Measurements from ENCODE around the gene AGAP1. TPM values are rescaled to one million over a fixed set of nuclear protein-coding genes. Genes with fewer than 3 reads are reported as not detected.

Gene AGAP1
- total RNA-seq, 3 donors from 2014 or later = 1.9 to 2.6 (median 2.1) TPM

DNA sequence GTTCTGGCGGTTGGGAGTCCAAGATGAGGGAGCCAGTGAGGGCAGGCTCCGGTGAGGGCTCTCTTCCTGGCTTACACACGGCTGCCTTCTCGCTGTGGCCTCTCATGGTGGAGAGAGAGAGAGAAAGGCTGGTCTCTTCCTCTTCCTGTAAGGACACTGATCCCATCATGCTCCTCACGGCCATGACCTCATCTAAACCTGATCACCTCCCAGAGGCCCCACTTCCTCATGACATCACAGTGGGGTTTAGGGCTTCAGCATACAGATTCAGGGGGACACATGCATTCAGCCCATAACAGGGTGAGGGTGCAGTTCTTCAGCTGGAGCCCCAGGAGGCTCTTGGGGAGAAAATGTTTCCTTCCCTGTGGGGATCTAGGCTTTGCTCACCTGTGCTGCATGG is 29.2 kb downstream of the AGAP1 start:
- ATAC-seq = no peak
- Mint-ChIP-seq H3K4me1 (ENCODE audit: low read depth) (no peaks in the 10 kb centered on the region), H3K36me3 (ENCODE audit: insufficient read depth) (no peaks in the 10 kb centered on the region), H3K4me3 (no peak overlapping the region), H3K27me3 (ENCODE audit: low read depth) (peaks cover 13% of the 10 kb centered on the region), H3K9me3 (no peaks in the 10 kb centered on the region)
- DNase-seq = no peak

DNA sequence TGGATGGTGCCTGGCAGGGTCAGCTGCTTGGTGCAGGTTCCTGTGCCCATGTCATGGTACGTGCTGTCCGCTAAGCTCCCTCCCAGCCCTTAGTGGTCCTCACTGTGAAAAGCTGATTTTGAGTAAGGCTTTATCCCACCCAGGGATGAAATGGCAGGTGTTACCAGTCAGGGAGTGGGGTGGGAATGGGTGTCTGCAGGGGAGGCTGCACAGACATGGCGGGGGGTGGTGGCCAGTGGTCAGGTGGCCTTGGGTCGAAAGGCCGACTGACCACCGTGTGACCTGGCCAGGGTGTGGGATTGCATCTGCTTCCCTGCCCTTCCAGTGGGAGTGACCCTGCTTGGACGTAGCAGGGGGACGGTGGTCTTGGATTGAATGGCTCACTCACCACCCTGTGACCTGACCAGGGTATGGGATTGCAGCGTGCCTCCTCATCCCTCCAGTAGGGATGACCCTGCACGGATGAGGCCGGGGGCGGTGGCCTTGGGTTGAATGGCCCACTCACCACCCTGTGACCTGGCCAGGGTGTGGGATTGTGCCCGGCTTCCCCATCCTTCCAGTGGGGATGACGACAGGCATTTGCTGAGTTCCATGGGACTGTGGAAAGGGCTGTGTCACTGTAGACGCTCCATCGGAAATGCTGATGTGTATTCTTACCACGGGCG is 29.8 kb downstream of the AGAP1 start:
- H3K4me1 Mint-ChIP-seq (ENCODE audit: low read depth) = no peaks in the 10 kb centered on the region
- H3K4me3 Mint-ChIP-seq = no peak overlapping the region
- peaks cover 13% of the 10 kb centered on the region for H3K27me3 Mint-ChIP-seq (ENCODE audit: low read depth)
- no peaks in the 10 kb centered on the region for H3K9me3 Mint-ChIP-seq
- no peaks in the 10 kb centered on the region for H3K36me3 Mint-ChIP-seq (ENCODE audit: insufficient read depth)
- no peak for DNase-seq
- no peak for ATAC-seq

DNA sequence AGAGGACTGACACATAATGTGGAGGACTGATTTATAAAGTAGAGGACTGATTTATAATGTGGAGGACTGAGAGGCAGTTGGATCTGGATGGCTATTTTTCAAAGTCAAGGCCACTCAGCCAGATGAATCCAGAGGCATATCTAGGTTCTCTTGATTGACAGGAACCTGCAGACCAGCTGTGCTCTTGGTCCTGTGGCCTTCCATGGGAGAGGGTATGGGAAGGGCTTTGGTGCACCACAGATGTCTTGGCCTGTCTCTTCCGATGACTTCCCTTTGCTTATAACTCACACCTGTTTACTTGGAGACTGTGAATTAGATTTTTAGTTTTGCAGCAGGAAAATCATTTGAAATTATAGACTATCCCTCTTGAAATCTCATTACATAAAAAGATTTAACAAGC is 32.3 kb downstream of the AGAP1 start:
- DNase-seq (no peak), ATAC-seq (no peak)
- no peaks in the 10 kb centered on the region for H3K9me3 Mint-ChIP-seq
- no peaks in the 10 kb centered on the region for H3K4me1 Mint-ChIP-seq (ENCODE audit: low read depth)
- no peak overlapping the region for H3K4me3 Mint-ChIP-seq
- H3K27me3 Mint-ChIP-seq (ENCODE audit: low read depth) = peaks cover 4% of the 10 kb centered on the region
- H3K36me3 Mint-ChIP-seq (ENCODE audit: insufficient read depth) = no peaks in the 10 kb centered on the region

DNA sequence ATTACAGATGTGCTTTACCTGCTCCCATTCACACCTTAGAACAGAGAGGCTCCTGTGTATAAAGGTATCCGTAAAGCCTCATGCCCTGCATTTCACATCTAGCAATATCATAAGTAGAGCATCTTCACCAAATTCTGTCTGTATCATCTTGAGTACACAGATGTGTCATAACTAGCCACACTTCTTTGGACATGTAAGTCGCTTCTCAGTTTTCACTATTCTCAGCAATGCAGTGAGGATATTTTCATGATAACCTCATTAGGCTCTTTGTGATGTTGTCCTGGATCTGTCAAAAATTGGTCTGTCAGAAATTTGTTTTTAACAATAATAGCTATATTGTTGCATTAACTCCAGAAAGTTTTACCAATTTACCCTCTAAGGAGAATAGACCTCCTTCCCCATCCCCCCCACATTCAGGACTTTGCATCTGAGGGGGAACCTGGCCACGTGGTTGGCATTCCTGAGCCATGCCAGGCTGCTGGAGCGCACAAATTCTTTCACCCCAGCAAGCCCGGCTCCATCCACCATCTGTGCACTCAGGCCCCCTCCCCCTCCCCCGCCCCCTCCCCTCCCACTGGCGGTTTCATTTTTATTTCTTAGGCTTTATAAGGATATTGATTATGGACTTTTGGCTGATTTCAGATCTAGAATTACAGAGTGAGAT is 34.1 kb downstream of the AGAP1 start:
- Mint-ChIP-seq H3K4me1 (ENCODE audit: low read depth) (no peaks in the 10 kb centered on the region), H3K9me3 (no peaks in the 10 kb centered on the region), H3K27me3 (ENCODE audit: low read depth) (no peaks in the 10 kb centered on the region), H3K4me3 (no peak overlapping the region), H3K36me3 (ENCODE audit: insufficient read depth) (no peaks in the 10 kb centered on the region)
- DNase-seq (no peak), ATAC-seq (no peak)

DNA sequence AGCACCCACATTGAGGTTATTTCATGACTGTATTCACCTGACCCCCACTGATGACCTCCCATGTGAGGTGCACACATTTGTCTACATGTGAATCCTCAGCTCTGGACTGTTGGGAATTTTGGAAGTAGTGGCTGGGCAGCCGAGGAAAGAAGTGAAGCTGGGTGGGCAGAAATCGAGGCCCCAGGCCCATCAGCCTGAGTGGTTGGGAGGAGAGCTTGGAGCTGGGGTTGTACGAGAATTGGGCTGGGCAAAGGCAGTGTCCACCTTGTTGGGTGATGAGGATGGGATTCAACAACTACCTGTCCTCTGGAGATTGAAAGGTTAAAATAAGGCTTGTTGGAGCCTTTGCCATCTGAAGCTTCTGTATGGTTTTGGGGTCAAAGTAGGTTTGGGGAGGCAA is 35.8 kb downstream of the AGAP1 start:
- Mint-ChIP-seq H3K27me3 (ENCODE audit: low read depth) (peaks cover 3% of the 10 kb centered on the region), H3K36me3 (ENCODE audit: insufficient read depth) (no peaks in the 10 kb centered on the region), H3K9me3 (no peaks in the 10 kb centered on the region), H3K4me3 (no peak overlapping the region), H3K4me1 (ENCODE audit: low read depth) (no peaks in the 10 kb centered on the region)
- no peak for DNase-seq
- ATAC-seq = no peak

DNA sequence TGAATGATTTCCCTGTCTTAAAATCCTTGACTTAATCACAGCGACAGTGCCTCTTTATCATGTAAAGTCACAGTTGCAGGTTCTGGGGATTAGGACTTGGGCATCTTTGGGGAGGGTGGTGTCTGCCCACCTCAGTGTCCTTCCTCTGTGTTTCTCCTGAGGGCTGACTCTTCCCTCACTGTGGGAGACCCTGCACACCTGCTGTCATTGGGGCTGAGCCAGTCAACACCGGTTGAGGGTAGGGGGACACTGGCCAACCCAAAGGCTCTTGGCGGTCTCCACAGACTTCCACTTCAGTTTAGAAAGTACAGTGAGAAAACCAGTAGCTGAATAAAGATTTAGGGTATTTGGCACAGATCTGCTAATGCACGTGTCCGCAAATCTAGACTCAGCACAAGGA is 36.9 kb downstream of the AGAP1 start:
- H3K4me1 Mint-ChIP-seq (ENCODE audit: low read depth) = no peaks in the 10 kb centered on the region
- H3K36me3 Mint-ChIP-seq (ENCODE audit: insufficient read depth) = no peaks in the 10 kb centered on the region
- peaks cover 3% of the 10 kb centered on the region for H3K27me3 Mint-ChIP-seq (ENCODE audit: low read depth)
- ATAC-seq = no peak
- no peak for DNase-seq
- H3K9me3 Mint-ChIP-seq = no peaks in the 10 kb centered on the region
- no peak overlapping the region for H3K4me3 Mint-ChIP-seq

DNA sequence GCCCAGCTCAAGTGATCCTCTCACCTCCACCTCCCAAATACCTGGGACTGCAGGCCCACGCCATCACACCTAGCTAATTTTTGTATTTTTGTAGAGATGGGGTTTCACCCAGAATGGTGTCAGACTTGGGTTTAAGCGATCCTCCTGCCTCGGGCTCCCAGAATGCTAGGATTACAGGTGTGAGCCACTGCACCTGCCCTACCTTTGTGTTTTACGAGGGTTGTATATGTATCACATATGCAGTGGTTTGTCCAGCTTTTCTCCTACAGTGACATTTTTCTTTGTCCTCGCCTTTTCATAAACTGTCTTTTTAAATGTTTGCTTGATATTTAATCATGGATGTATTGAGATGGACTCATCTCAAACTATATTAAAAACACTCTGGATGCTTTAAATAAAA is 38.5 kb downstream of the AGAP1 start:
- Mint-ChIP-seq H3K27me3 (ENCODE audit: low read depth) (peaks cover 7% of the 10 kb centered on the region), H3K9me3 (no peaks in the 10 kb centered on the region), H3K4me3 (no peak overlapping the region), H3K4me1 (ENCODE audit: low read depth) (no peaks in the 10 kb centered on the region), H3K36me3 (ENCODE audit: insufficient read depth) (no peaks in the 10 kb centered on the region)
- DNase-seq (no peak), ATAC-seq (no peak)

DNA sequence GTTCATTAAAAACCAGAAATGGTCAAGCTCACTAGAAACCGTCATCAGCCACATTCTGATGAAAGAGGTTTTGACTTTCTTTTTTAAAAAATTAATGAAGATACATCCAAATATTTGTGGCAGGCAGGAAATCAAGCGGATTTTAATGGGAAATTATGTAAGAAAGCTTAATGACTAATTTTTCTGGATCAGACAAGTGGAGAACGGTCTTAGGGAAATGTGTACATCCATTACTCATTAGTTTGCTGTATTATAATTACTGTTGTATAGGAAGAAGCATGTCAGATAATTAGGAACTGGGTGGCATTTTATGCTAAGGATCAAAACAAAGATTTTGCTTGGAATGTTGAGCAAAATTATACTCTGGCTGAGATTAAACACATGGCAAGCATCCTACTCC is 39.4 kb downstream of the AGAP1 start:
- DNase-seq (no peak), ATAC-seq (no peak)
- Mint-ChIP-seq H3K4me1 (ENCODE audit: low read depth) (no peaks in the 10 kb centered on the region), H3K36me3 (ENCODE audit: insufficient read depth) (no peaks in the 10 kb centered on the region), H3K9me3 (no peaks in the 10 kb centered on the region), H3K4me3 (no peak overlapping the region), H3K27me3 (ENCODE audit: low read depth) (peaks cover 7% of the 10 kb centered on the region)

DNA sequence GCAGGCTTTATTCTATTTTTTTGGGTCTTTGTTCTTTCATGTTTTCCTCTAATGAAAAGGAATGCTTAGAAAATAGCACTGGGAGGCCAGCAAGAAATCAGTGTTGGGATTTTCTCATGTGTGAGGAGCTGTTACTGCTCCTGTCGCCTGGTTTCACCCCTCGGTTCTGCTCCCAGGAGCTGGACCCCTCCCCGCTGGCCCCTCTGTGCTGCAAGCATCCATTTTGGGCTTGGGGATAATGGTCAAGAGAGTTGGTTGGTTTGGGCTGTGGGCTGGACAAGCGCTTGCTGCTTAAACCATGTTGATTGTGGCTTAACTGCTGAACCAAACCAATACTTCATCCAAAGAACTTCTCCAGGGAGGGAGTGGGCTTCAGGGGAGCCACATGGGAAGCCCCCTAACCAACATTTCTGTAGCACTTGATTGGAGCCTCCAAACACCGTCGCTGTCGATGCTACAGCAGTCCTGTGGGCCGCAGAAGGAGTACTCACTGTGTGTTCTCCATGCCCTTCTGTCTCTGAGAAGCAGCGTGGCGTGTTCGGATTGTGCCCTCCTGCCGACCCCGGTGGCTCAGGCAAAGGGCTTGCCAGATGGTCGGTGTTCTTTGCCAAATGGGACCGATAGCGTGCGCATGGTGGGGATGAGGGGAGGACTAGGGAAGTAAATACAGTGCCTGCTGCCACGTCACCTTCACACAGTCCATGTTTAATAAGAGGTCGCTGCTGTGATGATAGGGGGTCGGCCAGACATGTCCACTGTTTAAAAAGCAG is 40.0 kb downstream of the AGAP1 start:
- Mint-ChIP-seq H3K27me3 (ENCODE audit: low read depth) (peaks cover 7% of the 10 kb centered on the region), H3K9me3 (no peaks in the 10 kb centered on the region), H3K36me3 (ENCODE audit: insufficient read depth) (no peaks in the 10 kb centered on the region), H3K4me3 (no peak overlapping the region), H3K4me1 (ENCODE audit: low read depth) (no peaks in the 10 kb centered on the region)
- DNase-seq (no peak), ATAC-seq (no peak)

DNA sequence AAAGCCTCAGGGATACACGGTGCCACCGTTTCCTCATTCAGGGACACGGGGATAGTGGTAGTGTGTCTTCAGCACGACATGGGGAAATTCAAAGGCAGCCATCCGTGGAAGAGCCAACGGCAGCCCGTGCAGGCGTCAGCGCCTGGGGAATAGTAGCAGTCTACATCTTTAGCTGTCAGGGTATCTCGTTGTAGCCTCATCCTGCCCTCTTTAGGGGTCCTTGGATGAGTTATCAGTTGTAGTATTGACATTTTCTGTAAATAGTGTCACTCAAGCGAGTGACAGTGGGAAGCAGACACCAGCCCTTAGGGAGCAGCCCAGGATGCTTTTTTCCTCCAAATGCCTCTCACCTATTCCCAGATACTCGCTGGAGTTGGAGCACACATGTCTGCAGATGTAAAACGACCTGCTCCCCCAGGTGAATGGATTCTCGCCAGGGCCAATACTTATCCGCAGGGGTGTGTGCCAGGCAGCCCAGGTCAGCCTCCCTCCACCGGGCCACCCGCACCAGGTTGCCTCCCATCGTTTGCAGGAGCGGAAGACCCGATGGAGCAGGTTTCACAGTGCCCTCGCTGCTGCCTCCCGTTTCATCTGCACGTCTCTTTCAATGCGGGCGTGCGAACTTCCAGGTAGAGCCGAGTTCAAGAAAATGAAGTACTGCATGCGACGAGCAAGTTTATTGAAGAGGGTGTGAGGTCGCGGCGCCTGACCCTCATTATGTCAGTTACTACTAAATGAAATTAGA is 41.0 kb downstream of the AGAP1 start:
- H3K4me1 Mint-ChIP-seq (ENCODE audit: low read depth) = no peaks in the 10 kb centered on the region
- ATAC-seq (no peak), DNase-seq (no peak)
- peaks cover 7% of the 10 kb centered on the region for H3K27me3 Mint-ChIP-seq (ENCODE audit: low read depth)
- H3K36me3 Mint-ChIP-seq (ENCODE audit: insufficient read depth) = no peaks in the 10 kb centered on the region
- H3K9me3 Mint-ChIP-seq = no peaks in the 10 kb centered on the region
- H3K4me3 Mint-ChIP-seq = no peak overlapping the region

DNA sequence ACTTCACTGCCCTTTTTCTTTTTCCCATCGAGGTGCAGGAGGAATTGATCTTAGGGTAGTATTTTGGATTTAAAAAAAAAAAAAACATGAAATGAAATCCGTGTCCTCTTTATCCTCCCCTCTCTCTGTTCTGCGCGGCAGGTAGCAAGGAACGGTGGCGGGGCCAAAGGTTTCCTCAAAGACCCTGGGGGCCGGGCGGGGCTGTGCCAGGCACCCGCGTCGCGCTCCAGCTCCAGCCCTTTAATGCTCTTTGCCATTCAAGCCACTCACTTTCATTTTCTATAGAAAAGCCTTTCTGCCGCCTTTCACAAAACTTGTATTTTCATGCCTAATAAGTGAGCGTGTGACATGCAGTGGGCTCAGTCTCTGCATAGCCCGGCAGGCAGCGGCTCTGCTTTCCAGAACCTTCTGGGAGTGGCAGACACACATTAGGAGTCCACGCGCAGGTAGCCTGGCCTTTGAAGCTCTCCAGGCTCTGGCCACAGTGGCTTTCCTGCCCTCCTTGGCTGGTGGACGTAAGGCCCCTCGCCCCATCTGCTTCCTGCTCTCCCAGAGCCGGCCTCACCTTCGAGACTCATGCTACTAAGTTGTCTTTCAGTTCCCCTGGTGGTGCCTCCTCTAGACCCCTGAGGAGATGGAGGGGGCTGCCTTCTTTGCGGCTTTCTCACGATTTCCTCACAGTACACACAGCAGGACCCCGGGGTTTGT is 41.7 kb downstream of the AGAP1 start:
- peaks cover 7% of the 10 kb centered on the region for H3K27me3 Mint-ChIP-seq (ENCODE audit: low read depth)
- no peak for ATAC-seq
- no peaks in the 10 kb centered on the region for H3K4me1 Mint-ChIP-seq (ENCODE audit: low read depth)
- no peak for DNase-seq
- no peaks in the 10 kb centered on the region for H3K36me3 Mint-ChIP-seq (ENCODE audit: insufficient read depth)
- H3K4me3 Mint-ChIP-seq = no peak overlapping the region
- H3K9me3 Mint-ChIP-seq = no peaks in the 10 kb centered on the region

DNA sequence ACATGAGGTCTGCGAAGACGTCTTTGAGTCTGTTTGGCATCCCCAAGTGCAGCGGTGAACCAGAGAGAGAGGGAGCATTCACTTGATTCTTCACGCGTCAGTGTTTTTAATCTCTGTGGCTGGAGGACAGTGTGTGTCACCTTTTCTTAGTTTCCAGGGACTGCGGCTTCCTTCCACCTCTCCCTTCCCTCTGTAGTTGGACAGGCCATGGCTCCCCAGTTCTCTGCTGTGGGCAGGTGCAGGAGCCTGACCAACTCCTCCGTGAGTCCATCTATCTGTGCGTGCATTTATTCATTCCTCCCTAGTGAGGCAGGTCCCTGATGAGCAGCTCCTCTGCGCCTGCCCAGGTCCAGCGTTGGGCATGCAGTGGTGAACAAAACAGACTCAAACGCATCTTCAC is 42.9 kb downstream of the AGAP1 start:
- no peaks in the 10 kb centered on the region for H3K9me3 Mint-ChIP-seq
- H3K27me3 Mint-ChIP-seq (ENCODE audit: low read depth) = peaks cover 7% of the 10 kb centered on the region
- no peak for ATAC-seq
- H3K4me3 Mint-ChIP-seq = no peak overlapping the region
- H3K4me1 Mint-ChIP-seq (ENCODE audit: low read depth) = no peaks in the 10 kb centered on the region
- no peaks in the 10 kb centered on the region for H3K36me3 Mint-ChIP-seq (ENCODE audit: insufficient read depth)
- DNase-seq = no peak

DNA sequence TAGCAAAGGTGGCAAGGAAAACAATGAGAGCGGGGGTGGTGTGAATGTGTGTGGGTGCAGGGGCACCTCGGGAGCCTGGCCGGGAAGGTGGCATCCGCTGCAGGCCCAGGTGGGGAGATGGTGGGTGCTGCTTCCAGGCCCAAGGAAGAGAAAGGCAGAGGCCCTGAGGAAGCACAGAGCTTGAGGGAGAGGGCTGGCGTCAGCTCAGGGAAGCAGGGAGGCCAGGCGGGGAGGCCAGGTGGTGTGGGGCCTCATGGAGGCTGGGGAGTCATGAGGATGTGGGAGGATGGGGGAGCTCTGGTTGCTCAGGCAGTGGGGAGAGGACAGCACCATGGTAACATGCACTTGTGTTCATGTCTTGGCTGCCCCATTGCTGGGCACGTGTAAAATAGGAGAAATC is 43.3 kb downstream of the AGAP1 start:
- no peaks in the 10 kb centered on the region for H3K36me3 Mint-ChIP-seq (ENCODE audit: insufficient read depth)
- ATAC-seq = no peak

DNA sequence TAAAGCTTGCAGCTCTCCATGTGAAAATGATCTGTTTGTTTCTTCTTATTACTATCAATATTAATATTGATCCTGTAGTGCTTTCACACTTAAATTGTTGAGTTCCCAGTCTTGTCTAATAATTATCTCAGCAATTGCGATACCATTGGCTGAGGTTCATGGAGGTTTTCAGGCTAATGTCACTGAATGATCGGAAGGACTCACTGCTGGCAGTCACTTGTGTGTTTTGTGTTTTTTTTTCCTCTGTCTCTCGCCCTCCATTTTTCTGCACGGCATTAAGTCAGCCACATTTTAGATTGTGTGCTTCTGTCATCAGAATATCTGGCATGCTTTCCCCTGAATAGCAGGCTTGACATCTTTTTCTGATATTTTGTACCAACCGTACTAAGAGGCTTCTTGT is 43.7 kb downstream of the AGAP1 start:
- Mint-ChIP-seq H3K4me1 (ENCODE audit: low read depth) (no peaks in the 10 kb centered on the region), H3K36me3 (ENCODE audit: insufficient read depth) (no peaks in the 10 kb centered on the region)
- no peak for ATAC-seq

More for the DNA sequence above, 43.3 kb downstream of the AGAP1 start:
- no peaks in the 10 kb centered on the region for H3K9me3 Mint-ChIP-seq
- H3K4me1 Mint-ChIP-seq (ENCODE audit: low read depth) = no peaks in the 10 kb centered on the region
- DNase-seq = no peak
- peaks cover 7% of the 10 kb centered on the region for H3K27me3 Mint-ChIP-seq (ENCODE audit: low read depth)
- H3K4me3 Mint-ChIP-seq = no peak overlapping the region

More for the DNA sequence above, 43.7 kb downstream of the AGAP1 start:
- DNase-seq = no peak
- Mint-ChIP-seq H3K27me3 (ENCODE audit: low read depth) (peaks cover 7% of the 10 kb centered on the region), H3K9me3 (no peaks in the 10 kb centered on the region), H3K4me3 (no peak overlapping the region)
